GM12892 (cell line): ENCODE measurements around the gene NQO1.

ENCODE experiments used
- POLR2A ChIP-seq: IDR thresholded peaks from 2 replicates; pipeline ENCODE4 v1.6.1; 2011; ENCODE audit warnings: low read depth, low read length, control low read depth
- POLR2AphosphoS5 ChIP-seq: IDR thresholded peaks from 2 replicates; pipeline ENCODE4 v1.6.1; 2011; ENCODE audit warnings: low read depth, low read length, control low read depth

DNA sequence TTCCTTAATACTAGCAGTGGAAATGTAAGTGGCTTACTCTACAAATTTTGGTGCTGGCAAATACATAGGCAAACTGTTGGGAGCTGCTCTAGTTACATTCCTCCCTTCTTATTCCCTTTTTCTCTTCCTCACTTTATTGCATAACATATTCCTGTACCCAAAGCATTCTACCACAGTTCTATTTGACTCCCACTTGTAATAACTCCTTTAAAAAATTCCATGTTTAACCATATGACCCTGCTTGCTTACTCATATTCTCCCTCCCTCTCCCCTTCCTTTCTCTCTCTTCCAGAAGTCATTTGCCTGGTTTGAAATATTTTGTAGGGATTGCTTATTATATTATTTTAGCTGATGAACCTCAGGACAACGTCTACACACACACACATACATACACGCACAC, 22.7 kb downstream of the NQO1 start:
- TF ChIP-seq POLR2A (no peak), POLR2AphosphoS5 (no peak)
